ENCODE measurements around the gene TEPSIN. TPM values are rescaled to one million over a fixed set of nuclear protein-coding genes. Genes with fewer than 3 reads are reported as not detected.

Gene TEPSIN
- total and polyA plus RNA-seq, 2 of the 13 experiments (the other 11 are each of a cell fraction or from before 2014, with no cell fraction given), result 16.1 to 18.8 TPM

DNA sequence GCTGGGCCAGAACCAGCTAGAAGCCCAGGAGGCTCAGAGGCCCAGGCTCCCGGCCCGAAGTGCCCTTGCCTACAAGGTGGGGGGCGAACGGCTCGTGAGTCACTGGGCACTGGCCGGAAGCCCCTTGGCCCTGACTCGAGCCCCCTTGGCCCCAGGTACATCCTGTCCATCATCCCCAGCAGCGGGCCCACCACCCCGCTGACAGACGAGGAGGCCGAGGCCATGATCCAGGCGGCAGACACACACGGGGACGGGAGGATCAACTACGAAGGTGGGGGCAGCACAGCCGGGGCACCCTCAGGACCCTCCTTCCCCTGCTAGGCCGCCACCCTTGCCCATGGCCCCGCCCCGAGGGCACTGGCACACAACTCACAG is 57.1 kb downstream of the TEPSIN start:
- ATAC-seq (no peak), DNase-seq (ENCODE audit: low spot score) (no peak), FAIRE-seq (no peak)
- H3K27ac ChIP-seq (ENCODE audit: extremely low read length, insufficient read depth, low read length), result no peak overlapping the region
- H3K4me3 ChIP-seq (replicated peaks in 1 of 3; ENCODE audit: insufficient read depth in 1 of 3, low read depth in 2 of 3, low read length in 3 of 3), result no peak overlapping the region
- no TSS peak for BruUV-seq (replicated peaks)
- H2AFZ ChIP-seq (ENCODE audit: low read length), result no peak overlapping the region
- H3K9ac ChIP-seq (ENCODE audit: insufficient read depth, low read depth, low read length), result no peak overlapping the region
- intact Hi-C loops (cut with micrococcal nuclease; ENCODE audit: unreplicated experiment) (no loop called here), in situ Hi-C loops (cut with HindIII; ENCODE audit: extremely low pct_ligation_motif_present, low pct_unique_long_range_greater_than_20kb) (no loop called here)
- TF ChIP-seq ZBTB3 (CRISPR knock-in tag; IDR thresholded peaks at IDR 0.05; ENCODE audit: borderline replicate concordance, low read depth), result no peak
- TF ChIP-seq ZNF761 (CRISPR knock-in tag; conservative IDR thresholded peaks at IDR 0.05), result no peak
- TF ChIP-seq ADNP (CRISPR knock-in tag; IDR thresholded peaks at IDR 0.05), result no peak
- TF ChIP-seq THAP7 (CRISPR knock-in tag; IDR thresholded peaks at IDR 0.05), result no peak
- TF ChIP-seq, protein P1, sequence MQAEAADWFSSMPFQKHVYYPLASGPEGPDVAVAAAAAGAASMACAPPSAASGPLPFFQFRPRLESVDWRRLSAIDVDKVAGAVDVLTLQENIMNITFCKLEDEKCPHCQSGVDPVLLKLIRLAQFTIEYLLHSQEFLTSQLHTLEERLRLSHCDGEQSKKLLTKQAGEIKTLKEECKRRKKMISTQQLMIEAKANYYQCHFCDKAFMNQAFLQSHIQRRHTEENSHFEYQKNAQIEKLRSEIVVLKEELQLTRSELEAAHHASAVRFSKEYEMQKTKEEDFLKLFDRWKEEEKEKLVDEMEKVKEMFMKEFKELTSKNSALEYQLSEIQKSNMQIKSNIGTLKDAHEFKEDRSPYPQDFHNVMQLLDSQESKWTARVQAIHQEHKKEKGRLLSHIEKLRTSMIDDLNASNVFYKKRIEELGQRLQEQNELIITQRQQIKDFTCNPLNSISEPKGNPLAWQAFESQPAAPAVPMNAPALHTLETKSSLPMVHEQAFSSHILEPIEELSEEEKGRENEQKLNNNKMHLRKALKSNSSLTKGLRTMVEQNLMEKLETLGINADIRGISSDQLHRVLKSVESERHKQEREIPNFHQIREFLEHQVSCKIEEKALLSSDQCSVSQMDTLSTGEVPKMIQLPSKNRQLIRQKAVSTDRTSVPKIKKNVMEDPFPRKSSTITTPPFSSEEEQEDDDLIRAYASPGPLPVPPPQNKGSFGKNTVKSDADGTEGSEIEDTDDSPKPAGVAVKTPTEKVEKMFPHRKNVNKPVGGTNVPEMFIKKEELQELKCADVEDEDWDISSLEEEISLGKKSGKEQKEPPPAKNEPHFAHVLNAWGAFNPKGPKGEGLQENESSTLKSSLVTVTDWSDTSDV (CRISPR knock-in tag; IDR thresholded peaks at IDR 0.05), result no peak
- TF ChIP-seq MED8 (CRISPR knock-in tag; IDR thresholded peaks at IDR 0.05; ENCODE audit: insufficient replicate concordance), result no peak
- TF ChIP-seq ZNF589 (CRISPR knock-in tag; conservative IDR thresholded peaks at IDR 0.05), result no peak
- no peak for TF ChIP-seq ZNF792 (CRISPR knock-in tag; IDR thresholded peaks at IDR 0.05)
- TF ChIP-seq JDP2 (CRISPR knock-in tag; IDR thresholded peaks at IDR 0.05; ENCODE audit: borderline replicate concordance), result no peak
- no peak for TF ChIP-seq TEAD2 (CRISPR knock-in tag; IDR thresholded peaks at IDR 0.05)
- no peak for TF ChIP-seq NAIF1 (CRISPR knock-in tag; IDR thresholded peaks at IDR 0.05; ENCODE audit: borderline replicate concordance)
- TF ChIP-seq, protein P2, sequence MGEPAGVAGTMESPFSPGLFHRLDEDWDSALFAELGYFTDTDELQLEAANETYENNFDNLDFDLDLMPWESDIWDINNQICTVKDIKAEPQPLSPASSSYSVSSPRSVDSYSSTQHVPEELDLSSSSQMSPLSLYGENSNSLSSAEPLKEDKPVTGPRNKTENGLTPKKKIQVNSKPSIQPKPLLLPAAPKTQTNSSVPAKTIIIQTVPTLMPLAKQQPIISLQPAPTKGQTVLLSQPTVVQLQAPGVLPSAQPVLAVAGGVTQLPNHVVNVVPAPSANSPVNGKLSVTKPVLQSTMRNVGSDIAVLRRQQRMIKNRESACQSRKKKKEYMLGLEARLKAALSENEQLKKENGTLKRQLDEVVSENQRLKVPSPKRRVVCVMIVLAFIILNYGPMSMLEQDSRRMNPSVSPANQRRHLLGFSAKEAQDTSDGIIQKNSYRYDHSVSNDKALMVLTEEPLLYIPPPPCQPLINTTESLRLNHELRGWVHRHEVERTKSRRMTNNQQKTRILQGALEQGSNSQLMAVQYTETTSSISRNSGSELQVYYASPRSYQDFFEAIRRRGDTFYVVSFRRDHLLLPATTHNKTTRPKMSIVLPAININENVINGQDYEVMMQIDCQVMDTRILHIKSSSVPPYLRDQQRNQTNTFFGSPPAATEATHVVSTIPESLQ (CRISPR knock-in tag; conservative IDR thresholded peaks at IDR 0.05), result no peak
- peaks cover 22 to 59% of the 10 kb centered on the region in 2 experiments for H3K27me3 ChIP-seq (ENCODE audit: control insufficient read depth in 1 of 2, insufficient read depth in 2 of 2, low read length in 2 of 2)
- no peaks in the 10 kb centered on the region for H3K36me3 ChIP-seq (replicated peaks in 1 of 2; ENCODE audit: control insufficient read depth in 1 of 2, insufficient read depth in 2 of 2, low read length in 2 of 2)
- CTCF ChIA-PET (ENCODE audit: low intra/inter-chr PET ratio, low total read pairs), result no interaction called here
- POLR2A ChIA-PET, result no interaction called here
- H4K20me1 ChIP-seq (ENCODE audit: insufficient read depth, low read length), result no peaks in the 10 kb centered on the region
- 38% methylated on average over 10 of the region's 19 CpGs for WGBS (ENCODE audit: low lambda C conversion rate)
- H3K4me1 ChIP-seq (ENCODE audit: insufficient read depth, low read length), result peaks cover 52% of the 10 kb centered on the region
- H3K4me2 ChIP-seq (ENCODE audit: low read depth, low read length), result no peak overlapping the region
- no peaks in the 10 kb centered on the region for H3K9me3 ChIP-seq (ENCODE audit: low read length)
- H3K79me2 ChIP-seq (ENCODE audit: insufficient read depth, low read length), result no peaks in the 10 kb centered on the region
